Naive thymus-derived CD8-positive, alpha-beta T cell (primary cell): ENCODE results near the gene DBN1. TPM values are rescaled to one million over a fixed set of nuclear protein-coding genes. Genes with fewer than 3 reads are reported as not detected.
"Not testable (repeated sequence)": the region's sequence is repeated elsewhere in the genome, so short reads cannot be mapped to it uniquely, and the experiment has no call there.

Source experiments
- ATAC-seq, 2 donors: fragments of 150-1000 bp; cut with Tn5 transposase in 1 of 2; sonication (Bioruptor Pico), chemical (Tn5 transposase) in 1 of 2; 1 replicate in 1 of 2; 2 replicates in 1 of 2; pipeline ENCODE4 v1.10.0; 2021; ENCODE audit warnings: mild to moderate bottlenecking in 2 of 2, moderate library complexity in 2 of 2
- POLR2A ChIA-PET: fragments of 350-600 bp; sonication (Branson Sonifier 250); formaldehyde crosslinking; loops from one replicate; lab custom pipeline; 2021; ENCODE audit warnings: antibody characterized with exemption; lab: Charles Lee
- DNase-seq, 10 donors: peaks; one replicate each; pipeline versions ENCODE4 v3.0.0 to v3.0.0-alpha.2; 2020 to 2022
- H3K27ac Mint-ChIP-seq, 10 donors: one replicate each; pipeline ENCODE4 v1.8.0; 2020 to 2022; ENCODE audit warnings: mild to moderate bottlenecking in 10 of 10, mixed read lengths in 10 of 10, moderate library complexity in 4 of 10, inconsistent platforms in 1 of 10
- H3K27me3 Mint-ChIP-seq, 5 donors: one replicate each; pipeline ENCODE4 v1.8.0; 2021 to 2022; ENCODE audit warnings: mixed read lengths in 5 of 5
- H3K36me3 Mint-ChIP-seq, 3 donors: one replicate each; pipeline ENCODE4 v1.8.0; 2020 to 2022; ENCODE audit warnings: mixed read lengths in 3 of 3, mild to moderate bottlenecking in 2 of 3, inconsistent platforms in 1 of 3
- H3K4me1 Mint-ChIP-seq, 4 donors: one replicate each; pipeline ENCODE4 v1.8.0; 2021 to 2022; ENCODE audit warnings: mixed read lengths in 4 of 4
- H3K4me3 Mint-ChIP-seq, 10 donors: one replicate each; pipeline ENCODE4 v1.8.0; 2020 to 2022; ENCODE audit warnings: mild to moderate bottlenecking in 10 of 10, mixed read lengths in 10 of 10, moderate library complexity in 6 of 10, inconsistent platforms in 1 of 10
- H3K9me3 Mint-ChIP-seq, 9 donors: one replicate each; pipeline ENCODE4 v1.8.0; 2020 to 2022; ENCODE audit warnings: mixed read lengths in 9 of 9, mild to moderate bottlenecking in 3 of 9, inconsistent platforms in 1 of 9, moderate library complexity in 1 of 9
- polyA plus RNA-seq, 3 donors: library from polyadenylated mRNA; unstranded; fragments of 300-500 nt; fragmentation: Illumina TruSeq; gene quantifications; one replicate each; pipeline ENCODE4 v1.2.3, GENCODE V29; 2021
- total RNA-seq, 8 experiments: library from RNA in 2 of 8; stranded (reverse) in 2 of 8; gene quantifications; one replicate each; pipeline ENCODE4 v1.2.3 and lab custom pipeline; 2021 to 2026

Gene DBN1
- total and polyA plus RNA-seq, 5 experiments from 2014 or later: 20.5 to 62.9 (median 25.3) TPM

DNA sequence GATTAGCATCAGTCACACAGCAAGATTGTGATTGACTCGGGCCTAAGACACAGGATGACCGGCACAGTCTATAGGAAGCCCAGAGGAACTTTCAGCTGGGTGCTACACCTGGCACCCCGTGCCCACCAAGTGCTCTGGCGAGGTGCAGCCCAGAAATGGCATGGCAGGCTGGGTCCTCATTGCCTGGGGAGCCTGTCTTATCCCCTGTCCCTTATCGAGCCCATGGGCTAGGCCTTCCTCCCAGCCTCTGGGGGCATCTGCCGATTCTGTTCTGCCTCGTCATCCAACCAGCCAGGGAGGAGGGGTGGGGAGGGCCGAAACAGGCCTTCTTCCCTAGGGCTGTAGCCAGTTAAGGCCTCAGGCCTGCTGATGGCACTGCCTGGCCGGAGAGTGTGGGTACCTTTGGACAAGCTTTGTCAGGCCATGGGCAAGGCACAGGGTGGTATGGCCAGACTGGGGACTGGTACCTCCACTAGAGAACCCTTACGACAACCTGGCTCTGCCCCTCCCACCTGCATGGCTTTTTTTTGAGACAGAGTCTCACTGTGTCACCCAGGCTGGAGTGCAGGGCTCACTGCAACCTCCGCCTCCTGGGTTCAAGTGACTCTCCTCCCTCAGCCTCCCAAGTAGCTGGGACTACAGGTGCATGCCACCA lies 45.4 kb downstream of the DBN1 start:
- H3K27ac Mint-ChIP-seq: peak overlapping the region; percentile 90 to 97 (median 94)
- no peaks in the 10 kb centered on the region for H3K27me3 Mint-ChIP-seq
- POLR2A ChIA-PET: interaction anchor here (0.5 to 34.6 kb wide), 12 partner anchors 12 to 1909 kb away, joined by 3 to 1530 read pairs (median 5); partner anchors contain the start of genes F12 and PRR7
- H3K36me3 Mint-ChIP-seq: peaks cover 0 to 25% (median 5%) of the 10 kb centered on the region in 3 donors
- peaks cover 30 to 75% (median 63%) of the 10 kb centered on the region in 4 donors for H3K4me1 Mint-ChIP-seq
- DNase-seq (no peak), ATAC-seq (no peak)
- H3K4me3 Mint-ChIP-seq: peak overlapping the region; percentile 82 to 97 (median 92)
- H3K9me3 Mint-ChIP-seq: no peaks in the 10 kb centered on the region

- peak overlapping the region; percentile 90 to 97 (median 94) for H3K27ac Mint-ChIP-seq
- DNase-seq (no peak), ATAC-seq (no peak)
- H3K4me1 Mint-ChIP-seq: peaks cover 30 to 72% (median 61%) of the 10 kb centered on the region in 4 donors
- H3K9me3 Mint-ChIP-seq: no peaks in the 10 kb centered on the region
- POLR2A ChIA-PET: interaction anchor here (0.5 to 34.6 kb wide), 14 partner anchors 12 to 1908 kb away, joined by 3 to 1530 read pairs (median 6); partner anchors contain the start of genes F12, LMAN2, NSD1 and PRR7
- no peaks in the 10 kb centered on the region for H3K27me3 Mint-ChIP-seq
- peaks cover 0 to 24% (median 5%) of the 10 kb centered on the region in 3 donors for H3K36me3 Mint-ChIP-seq
- H3K4me3 Mint-ChIP-seq: peak overlapping the region; percentile 82 to 97 (median 92)
These were observed 46.1 kb downstream of the DBN1 start for GRCh38 chr5:177427211-177427822.

GRCh38 chr5:177426566-177427210 lies 46.7 kb downstream of the DBN1 start, which contains the start of gene GRK6:
TSS of gene GRK6 (plus strand) at chr5:177426676. CDS start at chr5:177426846, 170 bp downstream.
- peak; percentile 58 to 88 (median 67) for DNase-seq
- peak within 1 kb of the TSS; percentile 92 to 100 (median 98) for H3K27ac Mint-ChIP-seq
- H3K36me3 Mint-ChIP-seq: peaks cover 0 to 20% (median 2%) of the 10 kb centered on the region in 3 donors
- peak within 1 kb of the TSS; percentile 82 to 98 (median 94) for H3K4me3 Mint-ChIP-seq
- no peaks in the 10 kb centered on the region for H3K27me3 Mint-ChIP-seq
- ATAC-seq: peak; percentile 24 to 29
- H3K9me3 Mint-ChIP-seq: no peaks in the 10 kb centered on the region
- peaks cover 30 to 65% (median 56%) of the 10 kb centered on the region in 4 donors for H3K4me1 Mint-ChIP-seq
- POLR2A ChIA-PET: interaction anchor here (0.7 to 34.6 kb wide), 19 partner anchors 8 to 895 kb away, joined by 3 to 1530 read pairs (median 6); partner anchors contain the start of genes F12, LMAN2, NSD1 and PRR7

DNA sequence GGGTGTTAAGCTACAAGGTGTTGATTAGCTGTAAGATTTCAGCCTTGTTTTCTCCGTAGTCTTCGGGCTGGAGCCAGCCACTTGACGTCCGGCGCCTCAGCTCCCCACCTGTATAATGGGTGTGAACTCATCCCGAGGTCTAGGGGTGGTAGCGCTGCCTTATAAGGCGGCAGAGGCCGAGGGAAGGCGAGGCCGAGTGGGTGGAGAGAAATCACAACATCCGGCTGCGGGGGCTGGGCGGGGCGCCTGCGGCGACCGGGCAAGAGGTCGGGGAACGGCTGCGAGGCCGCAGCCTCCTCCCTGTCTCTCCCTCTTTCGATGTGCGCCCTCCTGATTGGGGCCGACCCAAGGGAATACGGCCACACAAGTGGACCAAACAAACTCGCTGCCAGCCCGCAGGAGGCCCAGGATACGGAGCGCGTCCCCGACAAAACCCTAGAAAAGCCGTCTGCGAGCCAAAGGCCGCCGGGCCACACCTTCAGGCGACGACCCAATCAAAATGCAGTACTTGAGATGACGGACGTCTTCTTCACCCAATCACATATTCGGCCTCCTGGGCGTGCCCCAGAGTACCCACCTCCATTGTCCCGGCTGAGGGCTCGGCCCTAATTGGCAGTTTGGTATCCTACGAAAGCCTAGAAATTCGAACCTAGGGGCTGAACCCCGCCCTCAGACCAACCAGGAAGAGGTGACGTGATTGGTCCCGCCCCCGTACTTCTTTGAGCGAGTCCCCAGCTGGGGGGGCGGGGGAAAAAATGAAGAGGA lies 47.5 kb downstream of the DBN1 start:
- peaks cover 0 to 15% (median 2%) of the 10 kb centered on the region in 3 donors for H3K36me3 Mint-ChIP-seq
- H3K27ac Mint-ChIP-seq: peak overlapping the region; percentile 92 to 100 (median 98)
- peak; percentile 82 to 84 for ATAC-seq
- H3K9me3 Mint-ChIP-seq: no peaks in the 10 kb centered on the region
- peak; percentile 94 to 100 (median 100) for DNase-seq
- H3K4me1 Mint-ChIP-seq: peaks cover 28 to 58% (median 49%) of the 10 kb centered on the region in 4 donors
- peak overlapping the region; percentile 82 to 98 (median 94) for H3K4me3 Mint-ChIP-seq
- POLR2A ChIA-PET: interaction anchor here (0.7 to 34.6 kb wide), 18 partner anchors 9 to 895 kb away, joined by 3 to 1530 read pairs (median 6); partner anchors contain the start of genes F12, LMAN2, PRR7 and RGS14
- no peaks in the 10 kb centered on the region for H3K27me3 Mint-ChIP-seq

DNA sequence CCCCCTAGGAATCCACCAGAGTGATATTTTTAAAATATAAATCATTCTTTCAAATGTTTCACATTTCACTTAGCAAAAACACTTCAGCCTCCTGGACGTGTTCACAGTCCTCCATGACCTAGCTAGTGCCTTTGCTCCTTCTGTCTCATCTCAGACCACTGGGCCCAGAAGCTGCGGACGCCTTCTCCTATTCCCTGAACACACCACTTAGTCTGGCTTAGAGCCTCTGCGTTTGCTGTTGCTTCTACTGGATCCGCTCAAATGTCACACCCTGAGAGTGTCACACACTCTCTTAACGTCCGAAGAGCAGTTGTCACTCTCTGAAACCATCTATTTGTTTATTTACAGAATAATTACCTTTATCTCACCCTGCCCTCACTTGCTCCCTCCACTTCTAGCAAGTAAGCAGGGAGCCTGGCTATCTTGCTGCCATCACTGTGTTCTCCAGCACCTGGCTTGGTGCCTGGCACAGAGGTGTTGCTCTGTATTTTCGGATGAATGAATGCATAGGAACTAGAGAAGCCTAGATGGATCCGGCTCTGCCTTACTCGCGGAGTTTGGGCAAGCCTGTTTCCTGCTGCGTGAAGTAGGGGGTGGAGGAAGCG lies 48.1 kb downstream of the DBN1 start:
- H3K27ac Mint-ChIP-seq: peak overlapping the region; percentile 92 to 100 (median 98)
- peak in 1 of 2 donors; percentile 4 for ATAC-seq
- H3K9me3 Mint-ChIP-seq: no peaks in the 10 kb centered on the region
- H3K36me3 Mint-ChIP-seq: peaks cover 0 to 13% (median under 1%) of the 10 kb centered on the region in 3 donors
- peak overlapping the region; percentile 82 to 98 (median 94) for H3K4me3 Mint-ChIP-seq
- no peaks in the 10 kb centered on the region for H3K27me3 Mint-ChIP-seq
- no peak for DNase-seq
- POLR2A ChIA-PET: interaction anchor here (0.7 to 34.6 kb wide), 11 partner anchors 9 to 71 kb away, joined by 3 to 1530 read pairs (median 15); partner anchors contain the start of genes F12, PRR7 and RGS14
- H3K4me1 Mint-ChIP-seq: peaks cover 22 to 51% (median 42%) of the 10 kb centered on the region in 4 donors

DNA sequence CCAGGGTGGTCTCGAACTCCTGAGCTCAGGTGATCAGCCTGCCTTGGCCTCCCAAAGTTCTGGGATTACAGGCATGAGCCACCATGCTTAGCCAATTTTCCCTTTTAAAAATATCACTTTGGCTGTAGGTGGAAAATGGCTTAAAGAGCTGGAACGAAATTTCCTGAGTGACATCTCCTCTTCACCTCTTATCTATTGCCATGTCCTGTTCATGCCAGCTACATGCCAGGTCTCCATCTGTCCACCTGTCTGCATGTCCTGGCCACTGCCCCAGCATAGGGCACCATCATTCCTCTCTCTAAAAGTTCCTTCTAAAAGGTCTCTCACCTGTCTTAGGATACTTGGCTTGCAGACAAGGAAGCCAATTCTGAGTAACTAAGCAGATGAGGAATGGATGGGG lies 49.8 kb downstream of the DBN1 start:
- POLR2A ChIA-PET: interaction anchor here (1.1 to 34.6 kb wide), 6 partner anchors 8 to 48 kb away, joined by 3 to 1530 read pairs (median 10); partner anchors contain the start of genes F12 and PRR7
- Mint-ChIP-seq H3K9me3 (no peaks in the 10 kb centered on the region), H3K27me3 (no peaks in the 10 kb centered on the region), H3K27ac (peak overlapping the region in 1 of 10 donors; percentile 31), H3K36me3 (peaks cover 0 to 4% (median 0%) of the 10 kb centered on the region in 3 donors), H3K4me1 (peaks cover 11 to 35% (median 27%) of the 10 kb centered on the region in 4 donors), H3K4me3 (no peak overlapping the region)
- no peak for DNase-seq
- ATAC-seq: no peak

DNA sequence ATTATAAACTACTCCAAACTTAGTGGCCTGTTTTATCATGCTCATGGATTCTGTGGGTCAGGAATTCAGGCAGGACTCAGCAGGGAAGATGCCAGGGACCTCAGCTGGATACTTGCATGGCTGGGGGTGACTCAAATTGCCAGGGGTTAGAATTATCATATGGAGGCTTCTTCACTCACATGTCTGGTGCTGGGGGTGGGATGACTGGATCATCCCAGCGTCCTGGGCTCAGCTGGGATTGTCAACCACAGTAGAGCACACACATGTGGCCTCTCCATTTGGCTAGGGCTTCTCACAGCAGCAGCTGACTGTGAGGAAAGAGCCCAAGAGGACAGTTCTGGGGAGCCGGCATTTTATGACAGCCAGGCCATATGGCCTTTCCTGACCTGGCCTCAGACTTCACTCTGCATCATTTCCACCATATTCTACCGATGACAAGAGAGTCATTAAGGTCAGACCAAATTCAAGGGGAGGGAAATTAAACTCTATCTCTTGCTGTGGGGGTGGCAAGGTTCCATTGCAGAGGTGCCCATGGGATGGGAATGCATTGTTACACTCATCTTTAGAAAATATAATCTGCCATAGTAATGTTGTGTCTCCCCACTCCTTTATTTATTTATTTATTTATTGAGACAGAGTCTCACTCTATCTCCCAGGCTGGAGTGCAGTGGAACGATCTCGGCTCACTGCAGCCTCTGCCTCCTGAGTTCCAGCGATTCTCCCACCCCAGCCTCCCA lies 52.2 kb downstream of the DBN1 start:
- Mint-ChIP-seq H3K36me3 (no peaks in the 10 kb centered on the region), H3K27me3 (no peaks in the 10 kb centered on the region), H3K27ac (peak overlapping the region in 1 of 10 donors; percentile 18), H3K4me3 (no peak overlapping the region), H3K4me1 (peaks cover 7 to 26% (median 21%) of the 10 kb centered on the region in 4 donors), H3K9me3 (no peaks in the 10 kb centered on the region)
- POLR2A ChIA-PET: interaction anchor here (13.6 to 34.6 kb wide), 2 partner anchors 15 to 27 kb away, joined by 285 to 1530 read pairs; partner anchors contain the start of genes F12 and PRR7
- ATAC-seq: no peak
- no peak for DNase-seq

- not testable (repeated sequence) for H3K27ac Mint-ChIP-seq, ATAC-seq, H3K9me3 Mint-ChIP-seq, H3K4me3 Mint-ChIP-seq, H3K36me3 Mint-ChIP-seq, DNase-seq, H3K27me3 Mint-ChIP-seq
- POLR2A ChIA-PET: interaction anchor here (34.6 kb wide), 1 partner anchor 28 kb away, joined by 1530 read pairs; the partner anchor contains the start of gene PRR7
- H3K4me1 Mint-ChIP-seq: peaks cover 4 to 23% (median 17%) of the 10 kb centered on the region in 4 donors
These were observed 53.0 kb downstream of the DBN1 start for GRCh38 chr5:177420472-177420871.

DNA sequence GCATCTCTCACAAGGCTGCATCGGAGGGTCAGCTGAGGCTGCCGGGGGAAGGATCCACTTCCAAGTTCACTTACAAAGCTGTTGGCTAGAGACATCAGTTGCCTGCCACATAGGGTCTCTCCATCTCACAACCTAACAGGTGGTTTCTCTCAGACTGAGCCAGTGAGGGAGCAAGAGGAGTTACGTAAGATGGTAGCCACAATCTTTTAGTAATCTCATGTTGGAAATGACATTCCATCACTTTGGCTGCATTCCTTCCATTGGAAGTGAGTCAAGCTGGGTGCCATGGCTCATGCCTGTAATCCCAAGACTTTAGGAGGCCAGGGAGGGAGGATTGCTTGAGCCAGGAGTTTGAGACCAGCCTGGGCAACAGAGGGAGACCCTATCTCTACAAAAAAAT lies 54.4 kb downstream of the DBN1 start:
- no peak for ATAC-seq
- POLR2A ChIA-PET: interaction anchor here (34.6 kb wide), 1 partner anchor 29 kb away, joined by 1530 read pairs; the partner anchor contains the start of gene PRR7
- Mint-ChIP-seq H3K27ac (no peak overlapping the region), H3K27me3 (no peaks in the 10 kb centered on the region), H3K36me3 (no peaks in the 10 kb centered on the region), H3K4me3 (no peak overlapping the region), H3K9me3 (no peaks in the 10 kb centered on the region), H3K4me1 (peaks cover 4 to 19% (median 15%) of the 10 kb centered on the region in 4 donors)
- no peak for DNase-seq

DNA sequence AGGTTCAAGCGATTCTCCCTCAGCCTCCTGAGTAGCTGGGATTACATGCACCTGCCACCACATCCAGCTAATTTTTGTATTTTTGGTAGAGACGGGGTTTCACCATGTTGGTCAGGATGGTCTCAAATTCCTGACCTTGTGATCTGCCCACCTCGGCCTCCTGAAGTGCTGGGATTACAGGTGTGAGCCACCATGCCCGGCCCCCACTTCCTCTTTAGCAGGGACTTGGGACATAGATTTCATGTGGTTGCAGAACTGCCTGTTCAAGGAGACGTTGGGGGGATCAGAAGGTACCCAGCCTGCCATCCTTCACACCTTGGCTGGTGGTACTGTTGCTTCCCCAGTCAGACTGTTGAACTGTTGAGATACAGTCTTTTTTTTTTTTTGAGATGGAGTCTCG lies 56.4 kb downstream of the DBN1 start:
- ATAC-seq, H3K27me3 Mint-ChIP-seq, H3K36me3 Mint-ChIP-seq, H3K4me3 Mint-ChIP-seq, H3K9me3 Mint-ChIP-seq, H3K27ac Mint-ChIP-seq, DNase-seq: not testable (repeated sequence)
- POLR2A ChIA-PET: interaction anchor here (0.5 to 34.6 kb wide), 5 partner anchors 10 to 64 kb away, joined by 3 to 1530 read pairs (median 4); partner anchors contain the start of genes GRK6 and PRR7
- peaks cover 4 to 31% (median 19%) of the 10 kb centered on the region in 4 donors for H3K4me1 Mint-ChIP-seq
